Endothelial cell of umbilical vein (primary cell): Measurements from ENCODE around the gene MED7. TPM values are rescaled to one million over a fixed set of nuclear protein-coding genes. Genes with fewer than 3 reads are reported as not detected.

Experiments
- BruUV-seq: library from RNA; stranded (reverse); fragments of 400-500 nt; replicated peaks from 2 replicates; lab custom pipeline; 2021; lab: Mats Ljungman, UMichigan
- CTCF ChIA-PET: fragments of 300-600, 350-600 bp; sonication (Branson Sonifier 250); formaldehyde crosslinking; loops from one replicate; lab custom pipeline; 2021; ENCODE audit warnings: antibody characterized with exemption, inconsistent platforms; lab: Charles Lee
- POLR2A ChIA-PET: fragments of 300-600, 350-600 bp; sonication (Branson Sonifier 250); formaldehyde crosslinking; loops from one replicate; lab custom pipeline; 2021; ENCODE audit warnings: antibody characterized with exemption, inconsistent platforms; lab: Charles Lee
- DNase-seq: peaks from one replicate; pipeline ENCODE4 v3.0.0-alpha.2; 2011; ENCODE audit warnings: low read depth, low spot score
- FAIRE-seq: peaks from 2 replicates; lab custom pipeline; 2011; peaks lifted over from hg19 to GRCh38; lab: Jason Lieb, UNC
- H2AFZ ChIP-seq: 2 replicates; pipeline ENCODE4 v1.6.0; 2012; ENCODE audit warnings: low read depth, low read length, control low read depth, inconsistent platforms
- H3K27ac ChIP-seq: 2 replicates; pipeline ENCODE4 v1.5.1; 2011; ENCODE audit warnings: low read depth, mild to moderate bottlenecking, control low read depth, low read length, moderate library complexity; ENCODE audit not compliant: insufficient read depth
- H3K27me3 ChIP-seq, 2 experiments: 2 replicates each; pipeline versions ENCODE4 v1.6.0 to v1.6.1; 2011; ENCODE audit warnings: low read length in 2 of 2, mixed read lengths in 1 of 2; ENCODE audit not compliant: control insufficient read depth in 2 of 2, insufficient read depth in 2 of 2
- H3K36me3 ChIP-seq, 2 experiments: 2 replicates in 1 of 2; 3 replicates in 1 of 2; pipeline ENCODE4 v1.5.1; 2011; ENCODE audit warnings: low read length in 2 of 2, mild to moderate bottlenecking in 1 of 2, moderate library complexity in 1 of 2; ENCODE audit not compliant: control insufficient read depth in 2 of 2, insufficient read depth in 2 of 2; ENCODE audit errors: extremely low read depth in 1 of 2
- H3K4me1 ChIP-seq: 3 replicates; pipeline ENCODE4 v1.5.1; 2011; ENCODE audit warnings: mild to moderate bottlenecking, low read length; ENCODE audit not compliant: control insufficient read depth, insufficient read depth; ENCODE audit errors: extremely low read depth
- H3K4me2 ChIP-seq: 2 replicates; pipeline ENCODE4 v1.6.1; 2011; ENCODE audit warnings: low read length, control low read depth, mixed read lengths; ENCODE audit not compliant: insufficient read depth
- H3K4me3 ChIP-seq, 3 experiments: fragments of 200-600 bp in 1 of 3; sonication (generic), shearing (Covaris generic) in 1 of 3; replicated peaks in 1 of 3; 2 replicates each; pipeline ENCODE4 v1.5.1; 2011 to 2016; ENCODE audit warnings: control low read depth in 3 of 3, low read length in 3 of 3, mild to moderate bottlenecking in 2 of 3, inconsistent platforms in 1 of 3, low read depth in 1 of 3, moderate library complexity in 1 of 3; ENCODE audit not compliant: insufficient read depth in 1 of 3
- H3K79me2 ChIP-seq: 2 replicates; pipeline ENCODE4 v1.6.0; 2012; ENCODE audit warnings: low read length, inconsistent platforms; ENCODE audit not compliant: control insufficient read depth, insufficient read depth
- H3K9ac ChIP-seq: replicated peaks from 2 replicates; pipeline ENCODE3; 2011; ENCODE audit warnings: low read length, control low read depth; ENCODE audit not compliant: insufficient read depth; ENCODE audit errors: extremely low read depth
- H3K9me1 ChIP-seq: replicated peaks from 3 replicates; pipeline ENCODE4 v1.6.0; 2011; ENCODE audit warnings: mild to moderate bottlenecking, low read length; ENCODE audit not compliant: control insufficient read depth, insufficient read depth; ENCODE audit errors: extremely low read depth
- H3K9me3 ChIP-seq: replicated peaks from 2 replicates; pipeline ENCODE4 v1.5.1; 2012; ENCODE audit warnings: low read length, inconsistent platforms; ENCODE audit not compliant: control insufficient read depth, insufficient read depth
- H4K20me1 ChIP-seq: replicated peaks from 2 replicates; pipeline ENCODE3; 2011; ENCODE audit warnings: mild to moderate bottlenecking, low read length; ENCODE audit not compliant: control insufficient read depth, insufficient read depth; ENCODE audit errors: extremely low read depth
- EZH2 ChIP-seq: IDR thresholded peaks from 2 replicates; pipeline ENCODE4 v1.6.1; 2012; ENCODE audit warnings: borderline replicate concordance, low read depth, mild to moderate bottlenecking, moderate library complexity, low read length, inconsistent platforms; ENCODE audit not compliant: severe bottlenecking
- FOS ChIP-seq: IDR thresholded peaks from 2 replicates; pipeline ENCODE4 v1.6.1; 2011; ENCODE audit warnings: mild to moderate bottlenecking, low read length, moderate library complexity, borderline replicate concordance; ENCODE audit not compliant: insufficient read depth
- GATA2 ChIP-seq: IDR thresholded peaks from 2 replicates; pipeline ENCODE4 v1.7.0; 2011; ENCODE audit warnings: low read depth, mild to moderate bottlenecking, moderate library complexity, mixed read lengths, low read length; ENCODE audit not compliant: insufficient read length, insufficient read depth
- JUN ChIP-seq: IDR thresholded peaks from 2 replicates; pipeline ENCODE4 v1.6.1; 2011; ENCODE audit warnings: borderline replicate concordance, low read depth; ENCODE audit not compliant: insufficient read length, insufficient read depth
- MAX ChIP-seq: IDR thresholded peaks from 2 replicates; pipeline ENCODE4 v1.6.1; 2011; ENCODE audit not compliant: insufficient read depth, insufficient read length
- MYC ChIP-seq: IDR thresholded peaks from one replicate; pipeline ENCODE4 v1.6.1; 2011; ENCODE audit warnings: mild to moderate bottlenecking, low read depth, low read length
- POLR2A ChIP-seq: IDR thresholded peaks from 2 replicates; pipeline ENCODE4 v1.6.1; 2012; ENCODE audit warnings: low read depth, mild to moderate bottlenecking, control low read depth, low read length
- POLR2AphosphoS5 ChIP-seq: IDR thresholded peaks from 2 replicates; pipeline ENCODE4 v1.6.1; 2012; ENCODE audit warnings: low read depth, mild to moderate bottlenecking, control low read depth, low read length, moderate library complexity; ENCODE audit not compliant: insufficient read depth
- dilution Hi-C: fragments of 300-500 bp; cut with MboI; formaldehyde crosslinking; loops from one replicate; pipeline ENCODE4 v1.15.0; 2019; ENCODE audit warnings: low sequenced_read_pairs; ENCODE audit not compliant: extremely low pct_ligation_motif_present
- intact Hi-C: fragments of 100-400 bp; cut with micrococcal nuclease; formaldehyde crosslinking; loops from one replicate; pipeline ENCODE4 v1.10.0; 2022
- polyA plus RNA-seq, 4 experiments: library from polyadenylated mRNA; depleted of rRNA in 3 of 4; stranded (reverse) in 3 of 4; unstranded in 1 of 4; fragments of >200 nt; gene quantifications; 2 replicates each; pipeline versions ENCODE4 v1.2.1 to v1.2.3, GENCODE V29; 2011 to 2012; ENCODE audit warnings: missing spikeins in 1 of 4
- total RNA-seq: library from RNA; stranded (reverse); gene quantifications from 2 replicates; pipeline ENCODE4 v1.2.3, GENCODE V29; 2021
- TF ChIP-seq, protein P1 (sequence below), 2 donors: IDR thresholded peaks; 1 replicate in 1 of 2; 2 replicates in 1 of 2; pipeline ENCODE4 v1.5.1; 2011; ENCODE audit warnings: low read length in 2 of 2, mild to moderate bottlenecking in 2 of 2, moderate library complexity in 2 of 2, control low read depth in 1 of 2, inconsistent platforms in 1 of 2, low read depth in 1 of 2; ENCODE audit not compliant: insufficient read depth in 1 of 2; ENCODE audit errors: extremely low read depth in 1 of 2

Gene MED7
- total and polyA plus RNA-seq, 2 donors (not counting 3 experiments of a cell fraction or from before 2014, with no cell fraction given) = 4.3 to 9.2 TPM

DNA sequence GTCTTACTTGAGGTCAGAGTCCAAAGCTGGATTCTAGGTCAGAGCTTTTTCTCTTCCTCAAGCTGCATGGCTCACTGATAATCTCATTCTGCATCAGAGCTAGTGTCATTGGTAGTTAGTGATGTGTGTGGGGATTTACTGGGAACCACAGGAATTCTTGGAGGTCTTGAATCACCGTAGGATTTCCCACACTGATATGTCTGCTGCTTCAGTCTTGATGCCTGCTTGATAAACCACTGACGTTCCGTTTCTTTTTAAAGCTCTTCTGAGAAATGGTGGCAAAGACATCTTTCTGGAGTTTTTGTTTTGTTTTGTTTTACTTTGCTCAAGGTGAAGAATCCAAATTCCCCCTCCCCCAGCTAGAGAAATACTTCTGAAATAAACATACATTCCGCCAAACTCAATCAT lies 24.6 kb upstream of the MED7 start:
- Histone ChIP-seq H3K9me1 (no peaks in the 10 kb centered on the region), H2AFZ (no peak overlapping the region), H3K4me2 (no peak overlapping the region), H3K36me3 (no peaks in the 10 kb centered on the region), H3K79me2 (no peaks in the 10 kb centered on the region), H3K27me3 (no peaks in the 10 kb centered on the region), H3K9me3 (no peaks in the 10 kb centered on the region), H4K20me1 (no peaks in the 10 kb centered on the region), H3K9ac (no peak overlapping the region), H3K4me1 (no peaks in the 10 kb centered on the region), H3K4me3 (no peak overlapping the region), H3K27ac (no peak overlapping the region)
- POLR2A ChIA-PET = no interaction called here
- DNase-seq (no peak), FAIRE-seq (no peak)
- intact Hi-C loops (no loop called here), dilution Hi-C loops (no loop called here)
- no TSS peak for BruUV-seq
- CTCF ChIA-PET = interaction anchor here (1.0 kb wide), 2 partner anchors 12 to 18 kb away, joined by 3 to 6 read pairs; no protein-coding TSS in a partner anchor
- TF ChIP-seq POLR2AphosphoS5 (no peak), JUN (no peak), EZH2 (no peak), GATA2 (no peak), MAX (no peak), MYC (no peak), FOS (no peak), POLR2A (no peak)
- TF ChIP-seq, protein P1, sequence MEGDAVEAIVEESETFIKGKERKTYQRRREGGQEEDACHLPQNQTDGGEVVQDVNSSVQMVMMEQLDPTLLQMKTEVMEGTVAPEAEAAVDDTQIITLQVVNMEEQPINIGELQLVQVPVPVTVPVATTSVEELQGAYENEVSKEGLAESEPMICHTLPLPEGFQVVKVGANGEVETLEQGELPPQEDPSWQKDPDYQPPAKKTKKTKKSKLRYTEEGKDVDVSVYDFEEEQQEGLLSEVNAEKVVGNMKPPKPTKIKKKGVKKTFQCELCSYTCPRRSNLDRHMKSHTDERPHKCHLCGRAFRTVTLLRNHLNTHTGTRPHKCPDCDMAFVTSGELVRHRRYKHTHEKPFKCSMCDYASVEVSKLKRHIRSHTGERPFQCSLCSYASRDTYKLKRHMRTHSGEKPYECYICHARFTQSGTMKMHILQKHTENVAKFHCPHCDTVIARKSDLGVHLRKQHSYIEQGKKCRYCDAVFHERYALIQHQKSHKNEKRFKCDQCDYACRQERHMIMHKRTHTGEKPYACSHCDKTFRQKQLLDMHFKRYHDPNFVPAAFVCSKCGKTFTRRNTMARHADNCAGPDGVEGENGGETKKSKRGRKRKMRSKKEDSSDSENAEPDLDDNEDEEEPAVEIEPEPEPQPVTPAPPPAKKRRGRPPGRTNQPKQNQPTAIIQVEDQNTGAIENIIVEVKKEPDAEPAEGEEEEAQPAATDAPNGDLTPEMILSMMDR (IDR thresholded peaks at IDR 0.05; ENCODE audit: extremely low read depth in 1 of 2, insufficient read depth in 1 of 2, low read depth in 1 of 2, low read length in 2 of 2) = no peak
